HCT116 (cell line): ENCODE data around the gene FCHO2.
A peak's percentile ranks its signal among the peaks of the same experiment; 100 is the strongest.

ENCODE experiments used
- CEBPB ChIP-seq: IDR thresholded peaks from 2 replicates; pipeline ENCODE4 v1.6.1; 2012; ENCODE audit warnings: low read depth
- ELF1 ChIP-seq: IDR thresholded peaks from 2 replicates; pipeline ENCODE4 v1.6.1; 2012; ENCODE audit warnings: low read depth, borderline replicate concordance
- EZH2 ChIP-seq: fragments of 200-600 bp; sonication (generic); IDR thresholded peaks from 2 replicates; pipeline ENCODE4 v1.6.1; 2017; ENCODE audit warnings: antibody characterized with exemption, mixed run types
- EZH2phosphoT487 ChIP-seq: fragments of 200-600 bp; IDR thresholded peaks from 2 replicates; pipeline ENCODE4 v1.6.1; 2018; ENCODE audit warnings: antibody characterized with exemption, borderline replicate concordance
- MAX ChIP-seq: IDR thresholded peaks from 2 replicates; pipeline ENCODE4 v1.6.1; 2012
- POLR2A ChIP-seq: IDR thresholded peaks from 2 replicates; pipeline ENCODE4 v1.7.0; 2011; ENCODE audit warnings: borderline replicate concordance; ENCODE audit not compliant: insufficient read depth, insufficient read length; ENCODE audit errors: extremely low read depth
- POLR2AphosphoS5 ChIP-seq: IDR thresholded peaks from 2 replicates; pipeline ENCODE4 v1.6.1; 2011; ENCODE audit warnings: mild to moderate bottlenecking, low read depth, low read length, moderate library complexity
- RAD21 ChIP-seq: IDR thresholded peaks from 2 replicates; pipeline ENCODE4 v1.6.1; 2012; ENCODE audit warnings: low read depth, mild to moderate bottlenecking
- REST ChIP-seq: IDR thresholded peaks from 2 replicates; pipeline ENCODE4 v1.6.1; 2012; ENCODE audit warnings: low read depth
- TCF7L2 ChIP-seq: IDR thresholded peaks from 2 replicates; pipeline ENCODE4 v1.7.0; 2011; ENCODE audit warnings: borderline replicate concordance, inconsistent platforms; ENCODE audit not compliant: insufficient read depth, insufficient read length; ENCODE audit errors: extremely low read depth
- YY1 ChIP-seq: IDR thresholded peaks from 2 replicates; pipeline ENCODE4 v1.6.1; 2011; ENCODE audit warnings: low read length, low read depth, moderate library complexity, mild to moderate bottlenecking; ENCODE audit not compliant: insufficient replicate concordance; ENCODE audit errors: extremely low read depth
- ZNF274 ChIP-seq: fragments of 200-500 bp; sonication (Bioruptor generic); IDR thresholded peaks from 2 replicates; pipeline ENCODE4 v1.6.1; 2014; ENCODE audit warnings: mild to moderate bottlenecking, low read depth, low read length, inconsistent platforms
- TF ChIP-seq, protein P1 (sequence below), 3 experiments: fragments of 200-600 bp in 1 of 3; sonication (generic) in 1 of 3; IDR thresholded peaks in 2 of 3; conservative IDR thresholded peaks in 1 of 3; 2 replicates each; pipeline ENCODE4 v1.5.1; 2012 to 2017; ENCODE audit warnings: low read depth in 2 of 3, low read length in 2 of 3, antibody characterized with exemption in 1 of 3, borderline replicate concordance in 1 of 3, control low read depth in 1 of 3, mild to moderate bottlenecking in 1 of 3, mixed read lengths in 1 of 3, mixed run types in 1 of 3, moderate library complexity in 1 of 3; ENCODE audit not compliant: insufficient read depth in 1 of 3

GRCh38 chr5:72920690-72921502 lies 34.9 kb upstream of the FCHO2 start:
- TF ChIP-seq, protein P1, sequence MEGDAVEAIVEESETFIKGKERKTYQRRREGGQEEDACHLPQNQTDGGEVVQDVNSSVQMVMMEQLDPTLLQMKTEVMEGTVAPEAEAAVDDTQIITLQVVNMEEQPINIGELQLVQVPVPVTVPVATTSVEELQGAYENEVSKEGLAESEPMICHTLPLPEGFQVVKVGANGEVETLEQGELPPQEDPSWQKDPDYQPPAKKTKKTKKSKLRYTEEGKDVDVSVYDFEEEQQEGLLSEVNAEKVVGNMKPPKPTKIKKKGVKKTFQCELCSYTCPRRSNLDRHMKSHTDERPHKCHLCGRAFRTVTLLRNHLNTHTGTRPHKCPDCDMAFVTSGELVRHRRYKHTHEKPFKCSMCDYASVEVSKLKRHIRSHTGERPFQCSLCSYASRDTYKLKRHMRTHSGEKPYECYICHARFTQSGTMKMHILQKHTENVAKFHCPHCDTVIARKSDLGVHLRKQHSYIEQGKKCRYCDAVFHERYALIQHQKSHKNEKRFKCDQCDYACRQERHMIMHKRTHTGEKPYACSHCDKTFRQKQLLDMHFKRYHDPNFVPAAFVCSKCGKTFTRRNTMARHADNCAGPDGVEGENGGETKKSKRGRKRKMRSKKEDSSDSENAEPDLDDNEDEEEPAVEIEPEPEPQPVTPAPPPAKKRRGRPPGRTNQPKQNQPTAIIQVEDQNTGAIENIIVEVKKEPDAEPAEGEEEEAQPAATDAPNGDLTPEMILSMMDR (IDR thresholded peaks at IDR 0.05 in 2 of 3, conservative IDR thresholded peaks at IDR 0.05 in 1 of 3; ENCODE audit: borderline replicate concordance in 1 of 3, insufficient read depth in 1 of 3, low read depth in 2 of 3, low read length in 2 of 3): peak; percentile 25 to 70 (median 66); a peak in 5 of 6 replicates
- TF ChIP-seq POLR2A (no peak), REST (no peak), EZH2 (no peak), POLR2AphosphoS5 (no peak), ELF1 (no peak), ZNF274 (no peak), RAD21 (peak; percentile 84), YY1 (no peak), CEBPB (no peak), TCF7L2 (no peak), EZH2phosphoT487 (no peak), MAX (no peak)
